ENCODE data around the gene SIRT1.

GRCh38 chr10:67914777-67915340, 30.4 kb downstream of the SIRT1 start:
- TF ChIP-seq SUZ12 (IDR thresholded peaks at IDR 0.05; ENCODE audit: extremely low read depth, insufficient read depth, insufficient read length) (no peak), ZNF274 (IDR thresholded peaks at IDR 0.05; ENCODE audit: low read depth, low read length) (no peak)

Measured in NT2/D1 (cell line).